GM12878 (cell line): ENCODE results near the gene CLPTM1L. TPM values are rescaled to one million over a fixed set of nuclear protein-coding genes. Genes with fewer than 3 reads are reported as not detected.
A peak's percentile ranks its signal among the peaks of the same experiment; 100 is the strongest.

Experiments
- ATAC-seq: fragments of 200-7000 bp; cut with Tn5 transposase; 3 replicates; pipeline ENCODE4 v1.9.1; 2020; ENCODE audit warnings: mild to moderate bottlenecking, moderate library complexity
- BruUV-seq: library from RNA; stranded (reverse); fragments of 400-500 nt; replicated peaks from 2 replicates; lab custom pipeline; 2021; lab: Mats Ljungman, UMichigan
- CTCF ChIA-PET: fragments of 300-600 bp; sonication (Branson Sonifier 250); formaldehyde crosslinking; extraction: SDS; loops from one replicate; lab custom pipeline; 2021; ENCODE audit warnings: inconsistent platforms; lab: Yijun Ruan, JAX
- POLR2A ChIA-PET: fragments of 350-600 bp; formaldehyde crosslinking; extraction: SDS; loops from one replicate; lab custom pipeline; 2021; ENCODE audit warnings: inconsistent platforms; lab: Charles Lee
- RAD21 ChIA-PET: fragments of 300-600 bp; sonication (Branson Sonifier 250); formaldehyde crosslinking; loops from one replicate; lab custom pipeline; 2023; ENCODE audit warnings: antibody characterized with exemption; ENCODE audit not compliant: unreplicated experiment; lab: Charles Lee
- SMC1A ChIA-PET: fragments of 300-600 bp; sonication (Branson Sonifier 250); formaldehyde crosslinking; loops from one replicate; lab custom pipeline; 2023; ENCODE audit not compliant: unreplicated experiment, uncharacterized antibody; lab: Charles Lee
- DNase-seq: peaks from one replicate; pipeline ENCODE4 v3.0.0-alpha.2; 2011; ENCODE audit warnings: low read depth, low spot score
- FAIRE-seq: peaks from 3 replicates; lab custom pipeline; 2011; peaks lifted over from hg19 to GRCh38; lab: Jason Lieb, UNC
- H2AFZ ChIP-seq: 2 replicates; pipeline ENCODE4 v1.6.0; 2011; ENCODE audit warnings: low read depth, low read length, control low read depth; ENCODE audit not compliant: control insufficient read depth
- H3K27ac ChIP-seq: 2 replicates; pipeline ENCODE4 v1.5.1; 2011; ENCODE audit warnings: control low read depth; ENCODE audit not compliant: control insufficient read depth, insufficient read depth
- H3K27me3 ChIP-seq, 2 experiments: replicated peaks in 1 of 2; 2 replicates each; pipeline versions ENCODE4 v1.6.0 to v1.6.1; 2011; ENCODE audit warnings: low read length in 1 of 2; ENCODE audit not compliant: control insufficient read depth in 2 of 2, insufficient read depth in 2 of 2
- H3K36me3 ChIP-seq, 2 experiments: 2 replicates each; pipeline ENCODE4 v1.5.1; 2011; ENCODE audit warnings: low read length in 1 of 2; ENCODE audit not compliant: control insufficient read depth in 2 of 2, insufficient read depth in 2 of 2
- H3K4me1 ChIP-seq: 2 replicates; pipeline ENCODE4 v1.6.1; 2011; ENCODE audit warnings: mild to moderate bottlenecking, low read length, moderate library complexity, mixed read lengths; ENCODE audit not compliant: control insufficient read depth, insufficient read depth
- H3K4me2 ChIP-seq: 2 replicates; pipeline ENCODE4 v1.6.0; 2011; ENCODE audit warnings: control low read depth; ENCODE audit not compliant: control insufficient read depth, insufficient read depth
- H3K4me3 ChIP-seq: fragments of 200-600 bp; sonication (generic); 2 replicates; pipeline ENCODE4 v1.5.1; 2016
- H3K79me2 ChIP-seq: 2 replicates; pipeline ENCODE4 v1.6.0; 2011; ENCODE audit warnings: low read length; ENCODE audit not compliant: control insufficient read depth, insufficient read depth
- H3K9ac ChIP-seq: 2 replicates; pipeline ENCODE4 v1.8.0; 2011; ENCODE audit warnings: low read length, control low read depth, mixed read lengths; ENCODE audit not compliant: control insufficient read depth, insufficient read depth
- H3K9me3 ChIP-seq: replicated peaks from 3 replicates; pipeline ENCODE4 v1.5.1; 2011; ENCODE audit warnings: mild to moderate bottlenecking, low read length; ENCODE audit not compliant: control insufficient read depth, insufficient read depth
- H4K20me1 ChIP-seq: 2 replicates; pipeline ENCODE4 v1.6.0; 2011; ENCODE audit not compliant: control insufficient read depth, insufficient read depth
- ATF3 ChIP-seq: IDR thresholded peaks from 2 replicates; pipeline ENCODE4 v1.6.1; 2011; ENCODE audit warnings: low read depth, mild to moderate bottlenecking, low read length, moderate library complexity, borderline replicate concordance; ENCODE audit errors: extremely low read depth
- BACH1 ChIP-seq: fragments of 450-650 bp; IDR thresholded peaks from 2 replicates; pipeline ENCODE4 v1.6.1; 2017; ENCODE audit warnings: mild to moderate bottlenecking, borderline replicate concordance
- CREB1 ChIP-seq: IDR thresholded peaks from 2 replicates; pipeline ENCODE4 v1.6.1; 2012; ENCODE audit warnings: low read depth, mild to moderate bottlenecking, inconsistent platforms
- CTCF ChIP-seq, 3 experiments: IDR thresholded peaks in 2 of 3; conservative IDR thresholded peaks in 1 of 3; 2 replicates each; pipeline ENCODE4 v1.5.1; 2011; ENCODE audit warnings: low read depth in 3 of 3, low read length in 3 of 3, mild to moderate bottlenecking in 3 of 3, control low read depth in 2 of 3, moderate library complexity in 2 of 3, inconsistent platforms in 1 of 3, mixed read lengths in 1 of 3; ENCODE audit not compliant: control insufficient read depth in 2 of 3, insufficient read depth in 1 of 3; ENCODE audit errors: extremely low read depth in 1 of 3
- ESRRA ChIP-seq: IDR thresholded peaks from 2 replicates; pipeline ENCODE4 v1.6.1; 2012; ENCODE audit warnings: mild to moderate bottlenecking, low read length, improper control_type of control experiment
- MEF2B ChIP-seq: fragments of 450-650 bp; IDR thresholded peaks from 2 replicates; pipeline ENCODE4 v1.6.1; 2018; ENCODE audit warnings: mild to moderate bottlenecking, moderate library complexity; ENCODE audit not compliant: partially characterized antibody, poor library complexity, severe bottlenecking
- MXI1 ChIP-seq: fragments of 150-350 bp; IDR thresholded peaks from 2 replicates; pipeline ENCODE4 v1.6.1; 2011; ENCODE audit warnings: low read depth, mild to moderate bottlenecking, inconsistent platforms, low read length, improper control_type of control experiment
- PKNOX1 ChIP-seq: fragments of 450-650 bp; IDR thresholded peaks from 2 replicates; pipeline ENCODE4 v1.6.1; 2016; ENCODE audit warnings: mild to moderate bottlenecking
- RAD21 ChIP-seq: IDR thresholded peaks from 2 replicates; pipeline ENCODE4 v1.6.1; 2011; ENCODE audit warnings: mild to moderate bottlenecking, low read depth, low read length, moderate library complexity; ENCODE audit not compliant: insufficient read depth
- SMAD5 ChIP-seq: IDR thresholded peaks from 2 replicates; pipeline ENCODE4 v1.6.1; 2016; ENCODE audit warnings: antibody characterized with exemption, low read depth
- SUZ12 ChIP-seq: fragments of 200-600 bp; sonication (generic); IDR thresholded peaks from one replicate; pipeline ENCODE4 v1.6.1; 2018; ENCODE audit warnings: antibody characterized with exemption, mild to moderate bottlenecking; ENCODE audit not compliant: unreplicated experiment
- ZNF207 ChIP-seq: fragments of 450-650 bp; IDR thresholded peaks from 2 replicates; pipeline ENCODE4 v1.6.1; 2014; ENCODE audit warnings: antibody characterized with exemption, mild to moderate bottlenecking, borderline replicate concordance
- ZNF622 ChIP-seq: fragments of 450-650 bp; IDR thresholded peaks from 2 replicates; pipeline ENCODE4 v1.6.1; 2017; ENCODE audit warnings: mild to moderate bottlenecking, inconsistent platforms
- WGBS: methylation state at CpG from one replicate; pipeline ENCODE4 v1.1.6; 2016; ENCODE audit warnings: low lambda C conversion rate; ENCODE audit not compliant: insufficient replicate concordance, insufficient coverage; ENCODE audit errors: missing lambda C conversion rate; 5-methylcytosine and 5-hydroxymethylcytosine counted together
- in situ Hi-C: fragments of 300-500 bp; cut with MboI; formaldehyde crosslinking; loops from 9 replicates; pipeline ENCODE4 v1.14.3; 2018; ENCODE audit warnings: mixed read lengths
- intact Hi-C: fragments of 100-400 bp; cut with micrococcal nuclease; formaldehyde crosslinking; loops from one replicate; pipeline ENCODE4 v1.14.2; 2022; ENCODE audit not compliant: unreplicated experiment
- polyA plus RNA-seq, 11 experiments: library from polyadenylated mRNA; depleted of rRNA in 4 of 11; unstranded in 6 of 11; stranded (reverse) in 5 of 11; fragments of >200 nt; fragmentation: Nextera tagmentation in 4 of 11; fragmentation: Illumina TruSeq in 1 of 11; extraction: Ambion mirVana in 4 of 11; extraction: Trizol in 1 of 11; gene quantifications; 1 replicate in 1 of 11; 2 replicates in 10 of 11; pipeline versions ENCODE4 v1.2.1 to v1.2.3, GENCODE V29; 2011 to 2016; ENCODE audit warnings: inconsistent platforms in 2 of 11, missing spikeins in 2 of 11, low read depth in 1 of 11
- total RNA-seq, 4 experiments: library from RNA; depleted of rRNA in 3 of 4; stranded (reverse); fragments of >200 nt in 3 of 4; fragmentation: Illumina TruSeq in 1 of 4; extraction: Trizol in 1 of 4; gene quantifications; 2 replicates each; pipeline versions ENCODE4 v1.2.1 to v1.2.3, GENCODE V29; 2013 to 2021
- TF ChIP-seq, protein P1 (sequence below): IDR thresholded peaks from 2 replicates; pipeline ENCODE4 v1.6.1; 2012; ENCODE audit warnings: low read depth, low read length, improper control_type of control experiment

The CLPTM1L gene
- total and polyA plus RNA-seq, 10 of the 15 experiments (the other 5 are each of a cell fraction or from before 2014, with no cell fraction given) = 2.9 to 278 (median 135) TPM

- TF ChIP-seq, protein P1, sequence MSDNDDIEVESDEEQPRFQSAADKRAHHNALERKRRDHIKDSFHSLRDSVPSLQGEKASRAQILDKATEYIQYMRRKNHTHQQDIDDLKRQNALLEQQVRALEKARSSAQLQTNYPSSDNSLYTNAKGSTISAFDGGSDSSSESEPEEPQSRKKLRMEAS = no peak
Measured at GRCh38 chr5:1363581-1363980, 18.7 kb upstream of the CLPTM1L start (continued).

- RAD21 ChIA-PET = no interaction called here
- POLR2A ChIA-PET = no interaction called here
- TF ChIP-seq ZNF207 = no peak
- TF ChIP-seq MXI1 = no peak
- no peak for TF ChIP-seq RAD21
- TF ChIP-seq ATF3 = no peak
- TF ChIP-seq SUZ12 = no peak
- TF ChIP-seq PKNOX1 = no peak
- no peak for TF ChIP-seq MEF2B
- TF ChIP-seq BACH1 = no peak
- no peak for TF ChIP-seq CREB1
- TF ChIP-seq CTCF (IDR thresholded peaks at IDR 0.05 in 2 of 3, conservative IDR thresholded peaks at IDR 0.05 in 1 of 3; ENCODE audit: control insufficient read depth in 2 of 3, extremely low read depth in 1 of 3, insufficient read depth in 1 of 3, low read depth in 3 of 3, low read length in 3 of 3) = no peak
- TF ChIP-seq ESRRA = no peak
- TF ChIP-seq SMAD5 = no peak
- TF ChIP-seq ZNF622 = no peak
- TF ChIP-seq, all 136 proteins: peak for 0
- CTCF ChIA-PET = no interaction called here
- ATAC-seq = peak; percentile 44
- H3K79me2 ChIP-seq = no peaks in the 10 kb centered on the region
- no peaks in the 10 kb centered on the region; a peak in 2 of 4 replicates for H3K27me3 ChIP-seq
- no peak overlapping the region for H3K9ac ChIP-seq
- WGBS = 9% methylated on average over 6 of the region's 6 CpGs
- no peak overlapping the region for H3K27ac ChIP-seq
- SMC1A ChIA-PET = no interaction called here
- H3K9me3 ChIP-seq = no peaks in the 10 kb centered on the region
- intact Hi-C loops (no loop called here), in situ Hi-C loops (no loop called here)
- no peak for FAIRE-seq
- no peak overlapping the region for H3K4me2 ChIP-seq
- no peak for DNase-seq
- H3K4me3 ChIP-seq = no peak overlapping the region
- H4K20me1 ChIP-seq = no peaks in the 10 kb centered on the region
- H2AFZ ChIP-seq = no peak overlapping the region
- peaks cover 9% of the 10 kb centered on the region for H3K4me1 ChIP-seq
- no peaks in the 10 kb centered on the region for H3K36me3 ChIP-seq
- BruUV-seq = no TSS peak
Measured at GRCh38 chr5:1363160-1363559, 18.3 kb upstream of the CLPTM1L start.
